RWPE2 (cell line): ENCODE data around the gene SLC5A4.

Experiments
- ATAC-seq: fragments of 200-7000 bp; cut with Tn5 transposase; 3 replicates; pipeline ENCODE4 v1.9.1; 2021; ENCODE audit warnings: low read depth
- DNase-seq: peaks from one replicate; pipeline ENCODE4 v3.0.0-alpha.2; 2020; ENCODE audit warnings: low spot score
- H3K27ac ChIP-seq: fragments of 450-650 bp; 2 replicates; pipeline ENCODE4 v1.5.1; 2017; ENCODE audit warnings: mild to moderate bottlenecking; ENCODE audit not compliant: poor library complexity, severe bottlenecking
- H3K27me3 ChIP-seq: fragments of 250-450 bp; sonication (Bioruptor Pico); 2 replicates; pipeline ENCODE4 v1.5.1; 2021; ENCODE audit warnings: mild to moderate bottlenecking, moderate library complexity; ENCODE audit not compliant: insufficient read depth, poor library complexity, severe bottlenecking
- H3K36me3 ChIP-seq: fragments of 250-450 bp; sonication (Bioruptor Pico); 2 replicates; pipeline ENCODE4 v1.5.1; 2020; ENCODE audit warnings: low read depth, mild to moderate bottlenecking, moderate library complexity
- H3K4me1 ChIP-seq: fragments of 250-450 bp; sonication (Bioruptor Pico); 2 replicates; pipeline ENCODE4 v1.5.1; 2021; ENCODE audit warnings: mild to moderate bottlenecking, moderate library complexity; ENCODE audit not compliant: insufficient read depth, poor library complexity, severe bottlenecking
- H3K4me3 ChIP-seq: fragments of 250-450 bp; sonication (Bioruptor Pico); 2 replicates; pipeline ENCODE4 v1.5.1; 2021; ENCODE audit warnings: mild to moderate bottlenecking, moderate library complexity; ENCODE audit not compliant: severe bottlenecking
- H3K9me3 ChIP-seq: fragments of 250-450 bp; sonication (Bioruptor Pico); 2 replicates; pipeline ENCODE4 v1.5.1; 2021; ENCODE audit warnings: mild to moderate bottlenecking, moderate library complexity; ENCODE audit not compliant: severe bottlenecking
- CTCF ChIP-seq: fragments of 450-650 bp; IDR thresholded peaks from one replicate; pipeline ENCODE4 v1.5.1; 2017; ENCODE audit warnings: mild to moderate bottlenecking, moderate library complexity; ENCODE audit not compliant: poor library complexity, severe bottlenecking

Gene SLC5A4

GRCh38 chr22:32175115-32175514 lies 80.0 kb downstream of the SLC5A4 start:
- no peaks in the 10 kb centered on the region for H3K9me3 ChIP-seq
- no peak overlapping the region for H3K4me3 ChIP-seq
- H3K36me3 ChIP-seq, result no peaks in the 10 kb centered on the region
- no peak for ATAC-seq
- DNase-seq, result no peak
- H3K27ac ChIP-seq, result no peak overlapping the region
- H3K4me1 ChIP-seq, result no peaks in the 10 kb centered on the region
- no peak for TF ChIP-seq CTCF
- peaks cover 9% of the 10 kb centered on the region for H3K27me3 ChIP-seq
